Activated naive CD4-positive, alpha-beta T cell treated with anti-CD3 and anti-CD28 coated beads, Interleukin-2, amount 10 ng/mL, durations not matched to agents 7 days and 5 days (primary cell): ENCODE results near the gene GATAD1.
"Not testable (repeated sequence)": the region's sequence is repeated elsewhere in the genome, so short reads cannot be mapped to it uniquely, and the experiment has no call there.

ENCODE experiments used
- CTCF ChIA-PET: fragments of 350-600 bp; sonication (Branson Sonifier 250); formaldehyde crosslinking; loops from one replicate; lab custom pipeline; 2021; ENCODE audit warnings: antibody characterized with exemption; lab: Charles Lee
- DNase-seq: peaks from one replicate; pipeline ENCODE4 v3.0.0-alpha.2; 2020
- H3K27ac Mint-ChIP-seq: one replicate; pipeline ENCODE4 v1.8.0; 2021; ENCODE audit warnings: mild to moderate bottlenecking, moderate library complexity, mixed read lengths
- H3K27me3 Mint-ChIP-seq: one replicate; pipeline ENCODE4 v1.8.0; 2021; ENCODE audit warnings: mild to moderate bottlenecking, mixed read lengths
- H3K36me3 Mint-ChIP-seq: one replicate; pipeline ENCODE4 v1.8.0; 2021; ENCODE audit warnings: mixed read lengths
- H3K4me1 Mint-ChIP-seq: one replicate; pipeline ENCODE4 v1.8.0; 2021; ENCODE audit warnings: mixed read lengths
- H3K4me3 Mint-ChIP-seq: one replicate; pipeline ENCODE4 v1.8.0; 2021; ENCODE audit warnings: mild to moderate bottlenecking, moderate library complexity, mixed read lengths
- H3K9me3 Mint-ChIP-seq: one replicate; pipeline ENCODE4 v1.8.0; 2021; ENCODE audit warnings: mixed read lengths

The GATAD1 gene

GRCh38 chr7:92456236-92456635 is 9.0 kb downstream of the GATAD1 start:
- no peaks in the 10 kb centered on the region for H3K4me1 Mint-ChIP-seq
- no peak for DNase-seq
- no peaks in the 10 kb centered on the region for H3K9me3 Mint-ChIP-seq
- H3K27ac Mint-ChIP-seq: no peak overlapping the region
- H3K4me3 Mint-ChIP-seq: no peak overlapping the region
- CTCF ChIA-PET: no interaction called here
- H3K36me3 Mint-ChIP-seq: peaks cover 14% of the 10 kb centered on the region
- no peaks in the 10 kb centered on the region for H3K27me3 Mint-ChIP-seq

- CTCF ChIA-PET: interaction anchor here (0.6 to 3.1 kb wide), 6 partner anchors 10 to 629 kb away, joined by 3 to 11 read pairs (median 4); partner anchors contain the start of gene GATAD1
- H3K4me1 Mint-ChIP-seq: no peaks in the 10 kb centered on the region
- no peaks in the 10 kb centered on the region for H3K27me3 Mint-ChIP-seq
These were observed 12.8 kb downstream of the GATAD1 start for GRCh38 chr7:92460109-92460508.

GRCh38 chr7:92460510-92460909 is 13.2 kb downstream of the GATAD1 start:
- no peaks in the 10 kb centered on the region for H3K9me3 Mint-ChIP-seq
- no peaks in the 10 kb centered on the region for H3K27me3 Mint-ChIP-seq
- H3K4me3 Mint-ChIP-seq: no peak overlapping the region
- no peak overlapping the region for H3K27ac Mint-ChIP-seq
- H3K4me1 Mint-ChIP-seq: no peaks in the 10 kb centered on the region
- CTCF ChIA-PET: interaction anchor here (0.6 to 3.1 kb wide), 10 partner anchors 10 to 630 kb away, joined by 3 to 11 read pairs (median 4); partner anchors contain the start of gene GATAD1
- peaks cover 8% of the 10 kb centered on the region for H3K36me3 Mint-ChIP-seq
- DNase-seq: no peak

More at GRCh38 chr7:92460109-92460508, 12.8 kb downstream of the GATAD1 start:
- peaks cover 8% of the 10 kb centered on the region for H3K36me3 Mint-ChIP-seq
- H3K9me3 Mint-ChIP-seq: no peaks in the 10 kb centered on the region
- no peak overlapping the region for H3K4me3 Mint-ChIP-seq
- DNase-seq: no peak
- H3K27ac Mint-ChIP-seq: no peak overlapping the region

- Mint-ChIP-seq H3K27me3 (no peaks in the 10 kb centered on the region), H3K4me1 (no peaks in the 10 kb centered on the region), H3K4me3 (no peak overlapping the region), H3K36me3 (peaks cover 2% of the 10 kb centered on the region), H3K27ac (no peak overlapping the region), H3K9me3 (no peaks in the 10 kb centered on the region)
- CTCF ChIA-PET: interaction anchor here (0.6 to 3.1 kb wide), 14 partner anchors 9 to 631 kb away, joined by 3 to 11 read pairs (median 4); partner anchors contain the start of genes GATAD1, PEX1 and RBM48
- peak; percentile 38 for DNase-seq
These were observed 14.0 kb downstream of the GATAD1 start for GRCh38 chr7:92461027-92462003.

GRCh38 chr7:92462560-92462959 is 15.3 kb downstream of the GATAD1 start:
- no peak overlapping the region for H3K27ac Mint-ChIP-seq
- no peaks in the 10 kb centered on the region for H3K27me3 Mint-ChIP-seq
- no peak overlapping the region for H3K4me3 Mint-ChIP-seq
- H3K4me1 Mint-ChIP-seq: no peaks in the 10 kb centered on the region
- H3K36me3 Mint-ChIP-seq: no peaks in the 10 kb centered on the region
- no peak for DNase-seq
- no peaks in the 10 kb centered on the region for H3K9me3 Mint-ChIP-seq
- CTCF ChIA-PET: interaction anchor here (2.6 to 3.1 kb wide), 2 partner anchors 12 to 39 kb away, joined by 10 to 11 read pairs; no protein-coding TSS in a partner anchor

GRCh38 chr7:92464515-92464914 is 17.2 kb downstream of the GATAD1 start:
- Mint-ChIP-seq H3K27ac (no peak overlapping the region), H3K36me3 (no peaks in the 10 kb centered on the region), H3K9me3 (peaks cover 14% of the 10 kb centered on the region), H3K4me1 (no peaks in the 10 kb centered on the region), H3K27me3 (no peaks in the 10 kb centered on the region), H3K4me3 (no peak overlapping the region)
- CTCF ChIA-PET: interaction anchor here (0.9 kb wide), 1 partner anchor 635 kb away, joined by 3 read pairs; no protein-coding TSS in a partner anchor
- no peak for DNase-seq

- H3K9me3 Mint-ChIP-seq: peaks cover 15% of the 10 kb centered on the region
- no peak overlapping the region for H3K4me3 Mint-ChIP-seq
- H3K27ac Mint-ChIP-seq: no peak overlapping the region
- no peaks in the 10 kb centered on the region for H3K27me3 Mint-ChIP-seq
- DNase-seq: no peak
- H3K4me1 Mint-ChIP-seq: no peaks in the 10 kb centered on the region
- CTCF ChIA-PET: no interaction called here
- no peaks in the 10 kb centered on the region for H3K36me3 Mint-ChIP-seq
These were observed 19.4 kb downstream of the GATAD1 start for GRCh38 chr7:92466682-92467081.

GRCh38 chr7:92468589-92468988 is 21.3 kb downstream of the GATAD1 start:
- peaks cover 15% of the 10 kb centered on the region for H3K9me3 Mint-ChIP-seq
- DNase-seq, H3K27ac Mint-ChIP-seq, CTCF ChIA-PET, H3K27me3 Mint-ChIP-seq, H3K4me3 Mint-ChIP-seq, H3K4me1 Mint-ChIP-seq, H3K36me3 Mint-ChIP-seq: not testable (repeated sequence)

GRCh38 chr7:92473989-92474388 is 26.7 kb downstream of the GATAD1 start:
- H3K27ac Mint-ChIP-seq, DNase-seq, H3K36me3 Mint-ChIP-seq, H3K9me3 Mint-ChIP-seq, CTCF ChIA-PET, H3K4me3 Mint-ChIP-seq, H3K4me1 Mint-ChIP-seq, H3K27me3 Mint-ChIP-seq: not testable (repeated sequence)

GRCh38 chr7:92475261-92475770 is 28.0 kb downstream of the GATAD1 start:
- H3K4me1 Mint-ChIP-seq, H3K36me3 Mint-ChIP-seq, H3K4me3 Mint-ChIP-seq, CTCF ChIA-PET, DNase-seq, H3K9me3 Mint-ChIP-seq, H3K27me3 Mint-ChIP-seq, H3K27ac Mint-ChIP-seq: not testable (repeated sequence)

GRCh38 chr7:92475851-92476590 is 28.7 kb downstream of the GATAD1 start:
- H3K9me3 Mint-ChIP-seq, H3K36me3 Mint-ChIP-seq, DNase-seq, CTCF ChIA-PET, H3K4me3 Mint-ChIP-seq, H3K27me3 Mint-ChIP-seq, H3K4me1 Mint-ChIP-seq, H3K27ac Mint-ChIP-seq: not testable (repeated sequence)

GRCh38 chr7:92477681-92478080 is 30.4 kb downstream of the GATAD1 start, which contains the start of gene ERVW-1:
ERVW-1 (minus strand) TSS chr7:92477946; CDS start chr7:92470381, 7,565 bp downstream.
- H3K27me3 Mint-ChIP-seq, H3K4me3 Mint-ChIP-seq, H3K36me3 Mint-ChIP-seq, CTCF ChIA-PET, H3K9me3 Mint-ChIP-seq, H3K4me1 Mint-ChIP-seq, H3K27ac Mint-ChIP-seq, DNase-seq: not testable (repeated sequence)

GRCh38 chr7:92478095-92478494 is 30.8 kb downstream of the GATAD1 start:
- CTCF ChIA-PET: no interaction called here
- no peak overlapping the region for H3K27ac Mint-ChIP-seq
- H3K9me3 Mint-ChIP-seq: no peaks in the 10 kb centered on the region
- H3K4me3 Mint-ChIP-seq: no peak overlapping the region
- no peak for DNase-seq
- H3K27me3 Mint-ChIP-seq: no peaks in the 10 kb centered on the region
- H3K36me3 Mint-ChIP-seq: no peaks in the 10 kb centered on the region
- H3K4me1 Mint-ChIP-seq: no peaks in the 10 kb centered on the region

- H3K4me3 Mint-ChIP-seq: no peak overlapping the region
- CTCF ChIA-PET: no interaction called here
- no peaks in the 10 kb centered on the region for H3K4me1 Mint-ChIP-seq
- no peaks in the 10 kb centered on the region for H3K9me3 Mint-ChIP-seq
- H3K27ac Mint-ChIP-seq: no peak overlapping the region
- H3K27me3 Mint-ChIP-seq: no peaks in the 10 kb centered on the region
- no peak for DNase-seq
- H3K36me3 Mint-ChIP-seq: no peaks in the 10 kb centered on the region
These were observed 31.4 kb downstream of the GATAD1 start for GRCh38 chr7:92478711-92479110.
